ENCODE data around the gene NLRP1.
"Not testable (repeated sequence)": the region's sequence is repeated elsewhere in the genome, so short reads cannot be mapped to it uniquely, and the experiment has no call there.

NLRP1 gene

GRCh38 chr17:5592382-5592781 is 8.1 kb upstream of the NLRP1 start:
- peak; percentile 45 for DNase-seq (ENCODE audit: low read depth, low spot score)
- no peak overlapping the region for H3K4me3 ChIP-seq (ENCODE audit: low read length)

GRCh38 chr17:5591966-5592365 is 7.7 kb upstream of the NLRP1 start:
- H3K4me3 ChIP-seq (ENCODE audit: low read length) = no peak overlapping the region
- no peak for DNase-seq (ENCODE audit: low read depth, low spot score)

- no peak for DNase-seq (ENCODE audit: low read depth, low spot score)
- H3K4me3 ChIP-seq (ENCODE audit: low read length) = no peak overlapping the region
These were observed 4.3 kb upstream of the NLRP1 start for GRCh38 chr17:5588584-5588983.

GRCh38 chr17:5587438-5588032 is 3.2 kb upstream of the NLRP1 start:
- DNase-seq (ENCODE audit: low read depth, low spot score) = peak; percentile 72
- H3K4me3 ChIP-seq (ENCODE audit: low read length) = no peak overlapping the region

- no peak overlapping the region for H3K4me3 ChIP-seq (ENCODE audit: low read length)
- DNase-seq (ENCODE audit: low read depth, low spot score) = no peak
These were observed 1.7 kb upstream of the NLRP1 start for GRCh38 chr17:5585836-5586521.

- H3K4me3 ChIP-seq (ENCODE audit: low read length) = no peak overlapping the region
These were observed 1.0 kb upstream of the NLRP1 start for GRCh38 chr17:5585287-5585794.

GRCh38 chr17:5583426-5584382 is 605 bp downstream of the NLRP1 start:
- no peak for DNase-seq (ENCODE audit: low read depth, low spot score)
- peak overlapping the region; percentile 50 for H3K4me3 ChIP-seq (ENCODE audit: low read length)

More at GRCh38 chr17:5585287-5585794, 1.0 kb upstream of the NLRP1 start:
- DNase-seq (ENCODE audit: low read depth, low spot score) = no peak

- H3K4me3 ChIP-seq (ENCODE audit: low read length) = no peak overlapping the region
- DNase-seq (ENCODE audit: low read depth, low spot score) = no peak
These were observed 1.8 kb downstream of the NLRP1 start for GRCh38 chr17:5582209-5583185.

GRCh38 chr17:5581655-5582054 is 2.7 kb downstream of the NLRP1 start:
- no peak for DNase-seq (ENCODE audit: low read depth, low spot score)
- no peak overlapping the region for H3K4me3 ChIP-seq (ENCODE audit: low read length)

- peak; percentile 43 for DNase-seq (ENCODE audit: low read depth, low spot score)
- H3K4me3 ChIP-seq (ENCODE audit: low read length) = no peak overlapping the region
These were observed 3.3 kb downstream of the NLRP1 start for GRCh38 chr17:5580969-5581368.

GRCh38 chr17:5580367-5580766 is 3.9 kb downstream of the NLRP1 start:
- no peak for DNase-seq (ENCODE audit: low read depth, low spot score)
- H3K4me3 ChIP-seq (ENCODE audit: low read length) = no peak overlapping the region

GRCh38 chr17:5578768-5579167 is 5.5 kb downstream of the NLRP1 start:
- DNase-seq (ENCODE audit: low read depth, low spot score) = not testable (repeated sequence)

GRCh38 chr17:5573017-5573416 is 11.3 kb downstream of the NLRP1 start:
- DNase-seq (ENCODE audit: low read depth, low spot score); H3K4me3 ChIP-seq (ENCODE audit: low read length): not testable (repeated sequence)

More at GRCh38 chr17:5578768-5579167, 5.5 kb downstream of the NLRP1 start:
- not testable (repeated sequence) for H3K4me3 ChIP-seq (ENCODE audit: low read length)

- H3K4me3 ChIP-seq (ENCODE audit: low read length) = no peak overlapping the region
- no peak for DNase-seq (ENCODE audit: low read depth, low spot score)
These were observed 13.0 kb downstream of the NLRP1 start for GRCh38 chr17:5571281-5571680.

- DNase-seq (ENCODE audit: low read depth, low spot score) = no peak
- no peak overlapping the region for H3K4me3 ChIP-seq (ENCODE audit: low read length)
These were observed 18.5 kb downstream of the NLRP1 start for GRCh38 chr17:5565808-5566207.

GRCh38 chr17:5563456-5563855 is 20.9 kb downstream of the NLRP1 start:
- no peak for DNase-seq (ENCODE audit: low read depth, low spot score)
- H3K4me3 ChIP-seq (ENCODE audit: low read length) = no peak overlapping the region

- no peak overlapping the region for H3K4me3 ChIP-seq (ENCODE audit: low read length)
- peak; percentile 69 for DNase-seq (ENCODE audit: low read depth, low spot score)
These were observed 21.5 kb downstream of the NLRP1 start for GRCh38 chr17:5562661-5563360.
